Sigmoid colon (tissue), 7 donors: ENCODE measurements around the gene GRXCR2. TPM values are rescaled to one million over a fixed set of nuclear protein-coding genes. Genes with fewer than 3 reads are reported as not detected.

Source experiments
- DNase-seq: peaks from one replicate; pipeline ENCODE4 v3.0.0-alpha.2; 2019
- H3K27ac ChIP-seq, 4 donors: fragments of 200-600 bp; sonication (generic); one replicate each; pipeline ENCODE4 v1.5.1; 2016 to 2019; ENCODE audit warnings: mild to moderate bottlenecking in 1 of 4
- H3K27me3 ChIP-seq, 3 donors: fragments of 200-600 bp; sonication (generic); one replicate each; pipeline ENCODE4 v1.5.1; 2019; ENCODE audit warnings: mild to moderate bottlenecking in 1 of 3
- H3K36me3 ChIP-seq, 4 donors: fragments of 200-600 bp; sonication (generic); one replicate each; pipeline ENCODE4 v1.5.1; 2016 to 2019
- H3K4me1 ChIP-seq, 4 donors: fragments of 200-600 bp; sonication (generic); one replicate each; pipeline ENCODE4 v1.5.1; 2017 to 2019
- H3K4me3 ChIP-seq, 4 donors: fragments of 200-600 bp; sonication (generic); one replicate each; pipeline ENCODE4 v1.5.1; 2017 to 2019; ENCODE audit warnings: mild to moderate bottlenecking in 2 of 4, moderate library complexity in 1 of 4
- H3K9me3 ChIP-seq, 4 donors: fragments of 200-600 bp in 3 of 4; sonication (generic) in 3 of 4; one replicate each; pipeline versions ENCODE4 v1.5.1 to v1.6.1; 2013 to 2019
- EP300 ChIP-seq, 4 donors: sonication (generic); formaldehyde crosslinking; IDR thresholded peaks; one replicate each; pipeline ENCODE4 v1.6.1; 2017; ENCODE audit warnings: antibody characterized with exemption in 4 of 4
- POLR2A ChIP-seq, 2 donors: fragments of 450-650 bp; IDR thresholded peaks; one replicate each; pipeline ENCODE4 v1.6.1; 2016; ENCODE audit warnings: antibody characterized with exemption in 2 of 2, mild to moderate bottlenecking in 2 of 2, moderate library complexity in 2 of 2
- POLR2AphosphoS5 ChIP-seq, 4 donors: sonication (generic); formaldehyde crosslinking; IDR thresholded peaks; one replicate each; pipeline ENCODE4 v1.6.1; 2017; ENCODE audit warnings: antibody characterized with exemption in 4 of 4
- WGBS, 2 donors: extraction: QIAGEN DNeasy Blood & Tissue Kit; methylation state at CpG; one replicate each; pipeline ENCODE4 v1.1.7; 2013; 5-methylcytosine and 5-hydroxymethylcytosine counted together
- intact Hi-C: fragments of 100-400 bp; cut with DNase I; formaldehyde crosslinking; loops from one replicate; pipeline ENCODE4 v1.15.1; 2023
- polyA plus RNA-seq, 3 donors: library from polyadenylated mRNA; stranded (reverse); fragments of 200-250 nt; gene quantifications; one replicate each; pipeline ENCODE4 v1.2.3, GENCODE V29; 2013
- total RNA-seq, 4 donors: library from RNA; depleted of rRNA; stranded (reverse); fragments of >200 nt; gene quantifications; one replicate each; pipeline ENCODE4 v1.1.0, GENCODE V29; 2016
- TF ChIP-seq, protein P1 (sequence below), 4 experiments: fragments of 450-650 bp in 3 of 4; fragments of 200-600 bp in 1 of 4; IDR thresholded peaks; one replicate each; pipeline ENCODE4 v1.5.1; 2016 to 2019; ENCODE audit warnings: antibody characterized with exemption in 4 of 4, mild to moderate bottlenecking in 3 of 4, moderate library complexity in 2 of 4
- donor health status: healthy with polysubstance abuse.
- donor health status: Bipolar disorder and iron deficiency.
- donor health status: healthy.

GRXCR2 gene
- total and polyA plus RNA-seq, 7 donors, result not detected

DNA sequence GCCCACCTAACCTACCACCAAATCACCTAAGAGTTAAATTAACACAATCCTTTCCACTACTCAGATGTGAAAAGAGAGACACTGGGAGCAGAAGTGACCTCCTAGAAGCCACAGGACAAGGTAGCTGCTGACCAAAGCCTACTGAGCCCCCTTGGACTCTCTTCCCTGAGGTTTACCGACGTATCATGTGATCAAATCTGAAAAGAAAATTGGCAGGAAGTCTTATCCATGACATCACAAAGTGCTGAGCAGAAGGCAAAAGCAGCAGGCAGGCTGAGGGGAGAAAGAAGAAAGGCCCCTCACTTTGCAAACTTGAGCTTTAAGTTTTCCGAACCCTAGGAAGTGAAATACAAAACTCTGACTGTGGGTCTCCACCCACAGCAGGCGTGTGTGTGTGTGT, 48.8 kb downstream of the GRXCR2 start:
- no peaks in the 10 kb centered on the region for H3K36me3 ChIP-seq
- H3K4me3 ChIP-seq, result no peak overlapping the region
- intact Hi-C loops, result no loop called here
- H3K27me3 ChIP-seq, result no peaks in the 10 kb centered on the region
- no peak for TF ChIP-seq EP300 (IDR thresholded peaks at IDR 0.05)
- TF ChIP-seq POLR2A (IDR thresholded peaks at IDR 0.05), result no peak
- no peak for TF ChIP-seq POLR2AphosphoS5 (IDR thresholded peaks at IDR 0.05)
- TF ChIP-seq, protein P1, sequence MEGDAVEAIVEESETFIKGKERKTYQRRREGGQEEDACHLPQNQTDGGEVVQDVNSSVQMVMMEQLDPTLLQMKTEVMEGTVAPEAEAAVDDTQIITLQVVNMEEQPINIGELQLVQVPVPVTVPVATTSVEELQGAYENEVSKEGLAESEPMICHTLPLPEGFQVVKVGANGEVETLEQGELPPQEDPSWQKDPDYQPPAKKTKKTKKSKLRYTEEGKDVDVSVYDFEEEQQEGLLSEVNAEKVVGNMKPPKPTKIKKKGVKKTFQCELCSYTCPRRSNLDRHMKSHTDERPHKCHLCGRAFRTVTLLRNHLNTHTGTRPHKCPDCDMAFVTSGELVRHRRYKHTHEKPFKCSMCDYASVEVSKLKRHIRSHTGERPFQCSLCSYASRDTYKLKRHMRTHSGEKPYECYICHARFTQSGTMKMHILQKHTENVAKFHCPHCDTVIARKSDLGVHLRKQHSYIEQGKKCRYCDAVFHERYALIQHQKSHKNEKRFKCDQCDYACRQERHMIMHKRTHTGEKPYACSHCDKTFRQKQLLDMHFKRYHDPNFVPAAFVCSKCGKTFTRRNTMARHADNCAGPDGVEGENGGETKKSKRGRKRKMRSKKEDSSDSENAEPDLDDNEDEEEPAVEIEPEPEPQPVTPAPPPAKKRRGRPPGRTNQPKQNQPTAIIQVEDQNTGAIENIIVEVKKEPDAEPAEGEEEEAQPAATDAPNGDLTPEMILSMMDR (IDR thresholded peaks at IDR 0.05), result no peak
- no peak overlapping the region for H3K27ac ChIP-seq
- no peaks in the 10 kb centered on the region for H3K9me3 ChIP-seq
- H3K4me1 ChIP-seq, result no peaks in the 10 kb centered on the region
- WGBS, 2 donors, result 60 to 72% methylated on average over 4 of the region's 4 CpGs
- DNase-seq, result no peak

DNA sequence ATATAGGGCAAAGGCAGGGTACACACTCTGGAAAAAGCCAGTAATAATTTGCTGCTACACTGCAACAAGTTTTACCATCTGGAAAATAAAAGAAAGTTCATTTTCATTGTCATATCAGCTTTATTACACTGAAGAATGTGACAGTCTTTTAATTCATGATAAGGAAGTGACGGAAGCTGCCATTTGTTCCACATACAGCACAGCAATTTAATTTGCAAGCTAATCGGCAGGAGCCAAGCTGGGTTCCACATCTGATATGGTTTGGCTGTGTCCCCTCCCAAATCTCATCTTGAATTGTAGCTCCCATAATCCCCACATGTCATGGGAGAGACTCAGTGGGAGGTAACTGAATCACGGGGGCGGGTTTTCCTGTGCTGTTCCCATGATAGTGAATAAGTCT, 54.2 kb downstream of the GRXCR2 start:
- no peak for TF ChIP-seq POLR2AphosphoS5 (IDR thresholded peaks at IDR 0.05)
- TF ChIP-seq, protein P1 (IDR thresholded peaks at IDR 0.05), result no peak
- no peak for TF ChIP-seq POLR2A (IDR thresholded peaks at IDR 0.05)
- TF ChIP-seq EP300 (IDR thresholded peaks at IDR 0.05), result no peak

DNA sequence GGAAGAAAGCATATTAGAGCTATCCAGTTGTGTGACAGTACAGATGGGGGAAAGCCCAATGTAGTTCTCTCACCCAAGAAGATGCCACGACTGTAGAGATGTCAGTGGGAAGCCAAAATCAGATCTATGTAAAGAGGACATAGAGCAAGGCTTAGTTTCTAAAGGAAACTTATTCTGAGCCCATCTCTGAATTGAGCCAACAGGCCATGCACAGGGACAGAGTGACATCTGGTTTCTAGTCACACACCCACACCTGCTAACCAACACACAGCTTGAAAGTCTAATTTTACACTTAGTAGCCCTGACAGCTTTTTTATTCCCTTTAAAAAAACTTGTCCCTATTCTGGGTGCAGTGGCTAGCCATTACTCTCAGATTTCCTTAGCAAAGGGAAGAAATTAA, 59.9 kb downstream of the GRXCR2 start:
- intact Hi-C loops, result no loop called here
- H3K27ac ChIP-seq, result no peak overlapping the region
- no peaks in the 10 kb centered on the region for H3K9me3 ChIP-seq
- H3K4me1 ChIP-seq, result no peaks in the 10 kb centered on the region
- H3K4me3 ChIP-seq, result no peak overlapping the region
- H3K27me3 ChIP-seq, result no peaks in the 10 kb centered on the region
- TF ChIP-seq EP300 (IDR thresholded peaks at IDR 0.05), result no peak
- TF ChIP-seq POLR2AphosphoS5 (IDR thresholded peaks at IDR 0.05), result no peak
- TF ChIP-seq, protein P1 (IDR thresholded peaks at IDR 0.05), result no peak
- TF ChIP-seq POLR2A (IDR thresholded peaks at IDR 0.05), result no peak
- DNase-seq, result no peak
- WGBS, 2 donors, result 89 to 97% methylated on average over 1 of the region's 1 CpG
- peaks cover 0 to 15% (median 2%) of the 10 kb centered on the region in 4 donors for H3K36me3 ChIP-seq

More for the DNA sequence above, 54.2 kb downstream of the GRXCR2 start:
- Histone ChIP-seq H3K36me3 (peaks cover 0 to 25% (median 2%) of the 10 kb centered on the region in 4 donors), H3K27ac (no peak overlapping the region), H3K4me1 (no peaks in the 10 kb centered on the region), H3K4me3 (no peak overlapping the region), H3K9me3 (no peaks in the 10 kb centered on the region), H3K27me3 (no peaks in the 10 kb centered on the region)
- intact Hi-C loops, result no loop called here
- DNase-seq, result no peak
- 47 to 83% methylated on average over 4 of the region's 4 CpGs for WGBS, 2 donors

DNA sequence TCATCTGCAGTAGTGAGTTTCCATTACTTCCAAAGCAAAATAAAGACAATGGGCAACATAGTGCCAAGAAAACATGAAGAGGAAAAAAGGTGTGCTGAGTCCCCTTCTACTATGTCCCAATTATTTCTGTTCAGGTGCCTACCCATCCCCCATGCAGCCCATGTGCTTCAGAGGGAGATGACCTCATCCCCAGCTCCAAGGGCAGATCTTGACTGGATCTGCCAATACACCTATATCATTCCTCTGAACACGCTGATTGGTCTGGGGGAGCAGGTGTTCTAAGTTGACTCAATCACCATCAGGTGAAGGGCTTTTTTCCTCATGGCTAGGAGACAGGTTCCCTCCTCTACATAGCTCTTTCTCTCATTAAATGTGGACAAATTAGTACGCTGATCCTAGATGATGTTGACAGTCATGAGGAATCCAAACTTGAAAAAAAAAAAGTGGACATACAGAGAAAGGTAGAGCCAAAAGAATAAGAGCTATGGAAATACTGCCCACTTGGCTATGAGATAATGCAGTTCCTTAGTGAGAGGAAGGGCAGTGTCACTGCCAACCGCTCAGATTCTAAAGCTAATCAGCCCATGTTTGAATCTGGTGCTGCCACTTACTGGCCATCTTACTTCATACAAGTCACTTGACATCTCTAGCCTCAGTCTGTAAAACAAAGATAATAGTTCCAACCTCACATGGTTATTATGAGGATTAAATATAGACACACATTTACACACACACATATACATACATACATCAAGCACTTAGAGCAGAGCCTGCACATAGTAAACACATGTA, 60.8 kb downstream of the GRXCR2 start:
- peaks cover 0 to 10% (median 2%) of the 10 kb centered on the region in 4 donors for H3K36me3 ChIP-seq
- no peak overlapping the region for H3K4me3 ChIP-seq
- H3K4me1 ChIP-seq, result no peaks in the 10 kb centered on the region
- no peak for TF ChIP-seq EP300 (IDR thresholded peaks at IDR 0.05)
- TF ChIP-seq, protein P1 (IDR thresholded peaks at IDR 0.05), result no peak
- TF ChIP-seq POLR2A (IDR thresholded peaks at IDR 0.05), result no peak
- no peak for TF ChIP-seq POLR2AphosphoS5 (IDR thresholded peaks at IDR 0.05)
- no peak for DNase-seq
- intact Hi-C loops, result no loop called here
- H3K9me3 ChIP-seq, result no peaks in the 10 kb centered on the region
- WGBS, 2 donors, result 68 to 84% methylated on average over 3 of the region's 3 CpGs
- H3K27ac ChIP-seq, result no peak overlapping the region
- H3K27me3 ChIP-seq, result no peaks in the 10 kb centered on the region

Other genes with a start within 250 kb of the GRXCR2 start
- gene PRELID2, start 37.7 kb downstream of the GRXCR2 start, total RNA-seq, result 10 to 100 TPM in 3 of 4 donors, 1 to 10 TPM in 1; 7.1 to 19.9 (median 12.5) TPM
- 10 to 100 TPM; 38.8 to 62.5 (median 60.1) TPM for gene PRELID2, start 37.7 kb downstream of the GRXCR2 start, polyA plus RNA-seq
- 1 to 10 TPM in 1 of 4 donors, under 1 TPM in 3; 0.28 to 1.4 (median 0.74) TPM for gene SH3RF2, start 63.6 kb upstream of the GRXCR2 start, total RNA-seq
- 10 to 100 TPM; 12.9 to 37.9 (median 13.8) TPM for gene SH3RF2, start 63.6 kb upstream of the GRXCR2 start, polyA plus RNA-seq
- under 1 TPM in 1 of 4 donors, not detected in 3; 0.82 TPM for gene PLAC8L1, start 232.6 kb upstream of the GRXCR2 start, total RNA-seq
- under 1 TPM in 1 of 3 donors, not detected in 2; 0.36 TPM for gene PLAC8L1, start 232.6 kb upstream of the GRXCR2 start, polyA plus RNA-seq